ENCODE measurements around the gene TCN1. TPM values are rescaled to one million over a fixed set of nuclear protein-coding genes. Genes with fewer than 3 reads are reported as not detected.
"Not testable (repeated sequence)": the region's sequence is repeated elsewhere in the genome, so short reads cannot be mapped to it uniquely, and the experiment has no call there.

The TCN1 gene
- total RNA-seq, result not detected

- intact Hi-C loops (cut with DNase I; ENCODE audit: low total_unique reads), result no loop called here
- H3K4me1 ChIP-seq, result no peaks in the 10 kb centered on the region
- no peak for TF ChIP-seq POLR2A (IDR thresholded peaks at IDR 0.05)
- TF ChIP-seq CTCF (IDR thresholded peaks at IDR 0.05), result no peak
- H3K4me3 ChIP-seq, result no peak within 1 kb of the TSS
- no peaks in the 10 kb centered on the region for H3K9me3 ChIP-seq
- H3K27me3 ChIP-seq, result no peaks in the 10 kb centered on the region
- no peaks in the 10 kb centered on the region for H3K36me3 ChIP-seq
- H3K27ac ChIP-seq, result no peak within 1 kb of the TSS
- no peak for DNase-seq
These were observed at the start of gene TCN1 for GRCh38 chr11:59866397-59866796. TCN1 (minus strand) TSS chr11:59866487; CDS start chr11:59866470, 17 bp downstream.

GRCh38 chr11:59903569-59903968, 37.3 kb upstream of the TCN1 start:
- intact Hi-C loops (cut with DNase I; ENCODE audit: low total_unique reads); H3K9me3 ChIP-seq; H3K4me1 ChIP-seq; H3K27ac ChIP-seq; DNase-seq; H3K27me3 ChIP-seq; H3K36me3 ChIP-seq; H3K4me3 ChIP-seq: not testable (repeated sequence)

DNA sequence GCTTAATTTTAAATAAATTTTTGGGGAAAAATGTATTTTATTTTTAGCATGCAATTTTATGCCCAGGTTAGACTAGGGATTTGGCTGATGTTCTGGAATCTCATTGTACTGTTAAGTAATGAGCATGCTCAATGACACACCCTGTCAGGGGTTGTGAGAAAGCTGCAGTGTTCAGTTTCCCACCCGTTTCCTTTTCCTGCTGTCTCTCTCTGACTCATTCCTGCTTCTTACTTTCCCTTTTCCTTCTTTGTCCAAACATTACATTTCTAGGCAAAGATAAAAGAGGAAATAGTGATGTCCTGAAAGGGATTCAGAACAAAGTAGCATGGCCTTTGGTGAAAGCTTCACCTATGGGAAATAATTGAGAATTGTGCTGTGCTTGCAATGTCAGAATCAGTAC, 35.0 kb upstream of the TCN1 start:
- no peak for TF ChIP-seq CTCF (IDR thresholded peaks at IDR 0.05)
- TF ChIP-seq POLR2A (IDR thresholded peaks at IDR 0.05), result no peak
- no peaks in the 10 kb centered on the region for H3K9me3 ChIP-seq
- H3K36me3 ChIP-seq, result no peaks in the 10 kb centered on the region
- H3K4me1 ChIP-seq, result no peaks in the 10 kb centered on the region
- no peak overlapping the region for H3K4me3 ChIP-seq
- H3K27ac ChIP-seq, result no peak overlapping the region
- intact Hi-C loops (cut with DNase I; ENCODE audit: low total_unique reads), result no loop called here
- no peak for DNase-seq
- H3K27me3 ChIP-seq, result no peaks in the 10 kb centered on the region

DNA sequence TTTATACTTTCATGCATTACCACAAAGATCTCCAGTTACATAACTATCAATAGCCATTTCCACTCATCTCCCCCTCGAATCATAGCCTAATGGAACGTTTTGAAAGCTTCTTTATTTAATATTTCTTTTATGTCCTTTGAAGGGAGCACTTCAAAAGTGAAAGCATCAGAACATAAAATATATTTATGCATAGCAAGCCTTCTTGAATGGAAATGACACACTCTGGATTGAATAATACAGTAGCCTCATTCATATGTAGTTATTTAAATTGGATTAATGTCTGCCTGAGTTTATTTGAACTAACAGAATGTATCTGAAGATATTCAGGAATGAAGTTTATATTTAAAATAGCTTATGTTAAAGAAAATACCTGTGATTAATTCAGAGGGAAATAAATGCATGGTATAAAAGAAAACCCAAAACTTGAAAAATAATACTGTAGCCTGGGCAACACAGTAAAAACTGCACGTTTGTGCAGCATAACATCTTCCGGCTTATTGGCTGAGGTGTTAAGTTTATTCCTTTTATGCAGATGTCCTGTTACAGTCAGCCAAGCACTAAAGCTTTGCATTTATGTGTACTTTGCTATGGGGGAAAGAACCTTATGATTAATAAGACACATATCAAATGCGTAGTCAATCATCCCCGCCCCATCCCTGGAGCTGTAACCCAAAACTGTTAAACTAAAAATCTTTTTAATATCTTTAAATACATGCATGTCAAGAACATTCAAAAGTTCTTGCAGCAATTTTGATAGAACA, 34.3 kb upstream of the TCN1 start:
- Histone ChIP-seq H3K27ac (no peak overlapping the region), H3K27me3 (no peaks in the 10 kb centered on the region), H3K4me3 (no peak overlapping the region), H3K4me1 (no peaks in the 10 kb centered on the region), H3K9me3 (no peaks in the 10 kb centered on the region), H3K36me3 (no peaks in the 10 kb centered on the region)
- no peak for DNase-seq
- TF ChIP-seq POLR2A (IDR thresholded peaks at IDR 0.05) (no peak), CTCF (IDR thresholded peaks at IDR 0.05) (no peak)
- intact Hi-C loops (cut with DNase I; ENCODE audit: low total_unique reads), result no loop called here

- H3K9me3 ChIP-seq, result no peaks in the 10 kb centered on the region
- H3K36me3 ChIP-seq, result no peaks in the 10 kb centered on the region
- no peaks in the 10 kb centered on the region for H3K27me3 ChIP-seq
- H3K4me3 ChIP-seq, result no peak overlapping the region
- TF ChIP-seq CTCF (IDR thresholded peaks at IDR 0.05) (no peak), POLR2A (IDR thresholded peaks at IDR 0.05) (no peak)
- DNase-seq, result no peak
- intact Hi-C loops (cut with DNase I; ENCODE audit: low total_unique reads), result no loop called here
- no peak overlapping the region for H3K27ac ChIP-seq
- no peaks in the 10 kb centered on the region for H3K4me1 ChIP-seq
These were observed 33.2 kb upstream of the TCN1 start for GRCh38 chr11:59899532-59899931.

Data from uterus (tissue), 4 donors.